ENCODE results near the gene SPTBN1. TPM values are rescaled to one million over a fixed set of nuclear protein-coding genes. Genes with fewer than 3 reads are reported as not detected.

SPTBN1 gene
- polyA plus RNA-seq, 4 donors, result 236 to 293 (median 257) TPM

DNA sequence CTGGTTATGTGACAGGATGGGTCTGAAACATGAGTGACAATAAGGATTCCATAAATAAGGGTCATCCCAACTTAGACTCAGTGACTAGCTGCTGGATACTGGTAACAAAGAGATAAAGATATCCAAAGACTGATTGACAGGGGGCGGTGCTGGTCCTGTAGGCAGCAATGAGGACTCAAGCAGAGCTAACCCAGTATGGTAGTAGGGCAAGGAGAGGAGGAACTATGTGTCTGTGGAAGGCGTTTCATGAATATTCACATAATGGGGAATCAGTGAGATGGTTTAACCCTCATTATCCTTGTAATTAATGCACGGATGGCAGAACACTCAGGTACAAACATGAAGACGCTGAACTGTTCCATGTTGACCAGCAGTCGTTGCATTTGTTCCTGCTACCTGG is 164.8 kb downstream of the SPTBN1 start:
- no peak for DNase-seq (ENCODE audit: low read depth in 4 of 4, low spot score in 3 of 4)

DNA sequence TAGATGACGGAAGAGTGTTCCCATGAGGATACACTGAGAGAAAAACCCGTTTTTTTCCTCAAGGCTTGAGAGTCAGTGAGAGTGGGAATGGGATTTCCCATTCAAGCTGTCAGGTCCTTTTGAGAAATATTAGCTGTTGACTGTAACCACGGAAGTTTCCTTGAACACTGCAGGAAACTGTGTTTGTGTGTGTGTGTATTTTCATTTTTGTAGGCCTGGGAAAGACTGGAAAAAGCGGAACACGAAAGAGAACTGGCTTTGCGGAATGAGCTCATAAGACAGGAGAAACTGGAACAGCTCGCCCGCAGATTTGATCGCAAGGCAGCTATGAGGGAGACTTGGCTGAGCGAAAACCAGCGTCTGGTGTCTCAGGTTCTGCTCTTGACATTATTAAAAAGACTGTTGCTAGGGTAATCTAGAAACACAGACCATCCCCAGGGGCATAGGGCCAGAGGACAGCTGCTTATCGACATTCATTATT is 168.5 kb downstream of the SPTBN1 start:
- DNase-seq (ENCODE audit: low read depth in 4 of 4, low spot score in 3 of 4), result peak in 2 of 4 donors; percentile 74 to 77

DNA sequence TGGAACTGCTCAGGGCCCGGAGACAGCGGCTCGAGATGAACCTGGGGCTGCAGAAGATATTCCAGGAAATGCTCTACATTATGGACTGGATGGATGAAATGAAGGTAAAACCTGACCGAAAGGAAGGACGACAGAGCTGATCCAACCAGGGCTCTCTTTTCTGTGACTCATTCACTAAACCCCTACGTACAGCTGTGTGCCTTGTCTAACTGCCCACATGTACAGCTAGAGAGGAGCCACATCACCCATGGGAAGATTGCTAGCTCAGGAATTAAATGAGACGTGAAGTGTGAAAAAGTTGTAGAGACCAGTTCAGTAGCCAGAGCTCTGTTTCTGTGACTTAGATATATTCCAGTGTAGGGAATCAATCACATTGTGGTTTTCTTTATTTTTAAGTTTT is 170.0 kb downstream of the SPTBN1 start:
- no peak for DNase-seq (ENCODE audit: low read depth in 4 of 4, low spot score in 3 of 4)

DNA sequence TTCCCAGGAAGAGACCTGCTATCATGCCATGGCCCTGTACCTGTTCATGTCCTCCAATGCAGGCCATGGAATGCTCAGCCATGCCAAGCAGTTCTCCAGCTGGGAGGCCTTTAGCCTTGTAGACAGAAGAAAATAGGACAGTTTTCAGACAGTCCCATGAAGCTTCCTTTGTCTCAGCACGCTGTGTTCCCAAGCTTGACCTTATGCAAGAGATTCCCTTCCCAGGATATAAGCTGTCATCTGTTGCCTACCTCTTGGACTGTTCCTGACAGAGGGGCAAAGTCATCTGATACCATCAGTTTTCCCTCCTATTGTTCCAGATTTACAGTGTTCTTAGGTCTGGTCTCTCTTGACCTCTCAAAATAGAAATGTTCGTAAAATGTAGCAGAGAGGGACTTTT is 170.8 kb downstream of the SPTBN1 start:
- no peak for DNase-seq (ENCODE audit: low read depth in 4 of 4, low spot score in 3 of 4)

DNA sequence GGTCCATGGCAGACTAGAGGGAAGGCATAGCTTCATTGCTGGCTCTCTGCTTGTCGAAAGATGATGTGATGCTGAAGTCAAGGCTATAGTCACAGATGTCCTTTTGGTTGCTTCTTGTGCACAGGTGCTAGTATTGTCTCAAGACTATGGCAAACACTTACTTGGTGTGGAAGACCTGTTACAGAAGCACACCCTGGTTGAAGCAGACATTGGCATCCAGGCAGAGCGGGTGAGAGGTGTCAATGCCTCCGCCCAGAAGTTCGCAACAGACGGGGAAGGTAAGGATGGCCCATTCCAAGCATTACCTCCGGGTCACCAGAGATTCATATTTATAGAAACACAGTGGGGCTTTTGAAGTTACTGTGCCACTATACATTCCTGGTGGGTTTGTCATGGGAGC is 171.8 kb downstream of the SPTBN1 start:
- no peak for DNase-seq (ENCODE audit: low read depth in 4 of 4, low spot score in 3 of 4)

DNA sequence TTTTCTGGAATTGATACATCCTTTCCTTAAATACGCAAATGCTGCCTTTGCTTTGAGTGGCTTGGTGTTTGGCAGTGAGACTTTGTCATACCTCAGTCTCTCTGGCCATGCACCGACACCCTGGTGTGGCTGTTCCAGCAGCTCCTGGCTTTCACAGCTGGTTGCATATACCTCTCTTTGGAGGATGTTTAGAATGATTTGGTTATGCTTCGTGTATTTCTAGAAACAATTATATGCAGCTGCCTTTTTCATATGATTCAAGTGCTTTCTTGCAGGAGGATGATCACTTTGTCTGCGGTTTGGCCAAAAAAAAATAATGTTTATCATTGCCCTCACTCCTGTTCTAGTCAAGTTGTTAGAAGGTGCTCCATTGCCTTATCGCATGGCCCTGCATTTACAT is 172.3 kb downstream of the SPTBN1 start:
- DNase-seq (ENCODE audit: low read depth in 4 of 4, low spot score in 3 of 4), result no peak

DNA sequence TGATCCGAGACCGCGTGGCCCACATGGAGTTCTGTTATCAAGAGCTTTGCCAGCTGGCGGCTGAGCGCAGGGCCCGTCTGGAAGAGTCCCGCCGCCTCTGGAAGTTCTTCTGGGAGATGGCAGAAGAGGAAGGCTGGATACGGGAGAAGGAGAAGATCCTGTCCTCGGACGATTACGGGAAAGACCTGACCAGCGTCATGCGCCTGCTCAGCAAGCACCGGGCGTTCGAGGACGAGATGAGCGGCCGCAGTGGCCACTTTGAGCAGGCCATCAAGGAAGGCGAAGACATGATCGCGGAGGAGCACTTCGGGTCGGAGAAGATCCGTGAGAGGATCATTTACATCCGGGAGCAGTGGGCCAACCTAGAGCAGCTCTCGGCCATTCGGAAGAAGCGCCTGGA is 172.8 kb downstream of the SPTBN1 start:
- no peak for DNase-seq (ENCODE audit: low read depth in 4 of 4, low spot score in 3 of 4)

DNA sequence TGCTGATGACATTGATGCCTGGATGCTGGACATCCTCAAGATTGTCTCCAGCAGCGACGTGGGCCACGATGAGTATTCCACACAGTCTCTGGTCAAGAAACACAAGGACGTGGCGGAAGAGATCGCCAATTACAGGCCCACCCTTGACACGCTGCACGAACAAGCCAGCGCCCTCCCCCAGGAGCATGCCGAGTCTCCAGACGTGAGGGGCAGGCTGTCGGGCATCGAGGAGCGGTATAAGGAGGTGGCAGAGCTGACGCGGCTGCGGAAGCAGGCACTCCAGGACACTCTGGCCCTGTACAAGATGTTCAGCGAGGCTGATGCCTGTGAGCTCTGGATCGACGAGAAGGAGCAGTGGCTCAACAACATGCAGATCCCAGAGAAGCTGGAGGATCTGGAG is 173.3 kb downstream of the SPTBN1 start:
- DNase-seq (ENCODE audit: low read depth in 4 of 4, low spot score in 3 of 4), result no peak

DNA sequence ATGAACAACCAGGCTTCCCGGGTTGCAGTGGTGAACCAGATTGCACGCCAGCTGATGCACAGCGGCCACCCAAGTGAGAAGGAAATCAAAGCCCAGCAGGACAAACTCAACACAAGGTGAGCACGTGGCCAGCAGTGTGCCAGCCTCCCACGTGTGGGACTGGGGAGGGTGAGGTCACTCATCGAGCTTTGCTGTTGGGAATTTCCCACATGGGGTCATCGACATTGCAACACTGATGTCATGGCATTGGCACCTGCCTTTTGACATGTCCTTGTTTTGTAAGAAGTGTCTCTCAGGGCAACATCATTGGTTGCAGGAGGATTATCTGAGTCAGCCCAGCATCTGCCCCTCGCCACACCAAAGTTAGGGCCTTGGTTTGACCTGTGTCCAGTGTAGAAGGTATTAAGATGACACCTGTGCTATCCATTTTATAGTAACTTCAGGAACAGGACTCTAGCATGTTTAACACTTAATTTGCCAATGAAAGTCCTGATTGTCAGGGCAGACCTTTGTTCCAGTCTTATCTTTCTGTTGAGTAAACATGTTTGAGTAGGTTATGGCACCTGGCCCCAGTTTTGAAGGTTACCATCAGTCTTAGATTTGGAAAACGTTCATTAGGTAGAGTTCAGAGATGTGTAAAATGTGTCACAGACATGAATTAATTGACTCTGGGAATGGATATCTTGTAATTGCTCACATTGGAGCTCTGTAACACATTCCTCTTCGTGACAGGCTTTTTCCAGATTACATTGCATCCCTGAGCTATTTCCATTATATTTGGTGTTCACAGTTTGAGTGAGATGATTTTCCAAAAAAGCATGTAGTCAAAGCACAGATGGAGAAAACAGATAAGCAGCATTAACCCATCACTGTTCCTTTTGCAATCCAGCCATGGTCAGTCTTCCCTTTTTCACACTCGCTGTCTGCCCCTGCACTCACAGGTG is 174.1 kb downstream of the SPTBN1 start:
- DNase-seq (ENCODE audit: low read depth in 4 of 4, low spot score in 3 of 4), result no peak

DNA sequence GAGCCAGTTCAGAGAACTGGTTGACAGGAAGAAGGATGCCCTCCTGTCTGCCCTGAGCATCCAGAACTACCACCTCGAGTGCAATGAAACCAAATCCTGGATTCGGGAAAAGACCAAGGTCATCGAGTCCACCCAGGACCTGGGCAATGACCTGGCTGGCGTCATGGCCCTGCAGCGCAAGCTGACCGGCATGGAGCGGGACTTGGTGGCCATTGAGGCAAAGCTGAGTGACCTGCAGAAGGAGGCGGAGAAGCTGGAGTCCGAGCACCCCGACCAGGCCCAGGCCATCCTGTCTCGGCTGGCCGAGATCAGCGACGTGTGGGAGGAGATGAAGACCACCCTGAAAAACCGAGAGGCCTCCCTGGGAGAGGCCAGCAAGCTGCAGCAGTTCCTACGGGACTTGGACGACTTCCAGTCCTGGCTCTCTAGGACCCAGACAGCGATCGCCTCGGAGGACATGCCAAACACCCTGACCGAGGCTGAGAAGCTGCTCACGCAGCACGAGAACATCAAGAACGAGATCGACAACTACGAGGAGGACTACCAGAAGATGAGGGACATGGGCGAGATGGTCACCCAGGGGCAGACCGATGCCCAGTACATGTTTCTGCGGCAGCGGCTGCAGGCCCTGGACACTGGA is 174.9 kb downstream of the SPTBN1 start:
- no peak for DNase-seq (ENCODE audit: low read depth in 4 of 4, low spot score in 3 of 4)

DNA sequence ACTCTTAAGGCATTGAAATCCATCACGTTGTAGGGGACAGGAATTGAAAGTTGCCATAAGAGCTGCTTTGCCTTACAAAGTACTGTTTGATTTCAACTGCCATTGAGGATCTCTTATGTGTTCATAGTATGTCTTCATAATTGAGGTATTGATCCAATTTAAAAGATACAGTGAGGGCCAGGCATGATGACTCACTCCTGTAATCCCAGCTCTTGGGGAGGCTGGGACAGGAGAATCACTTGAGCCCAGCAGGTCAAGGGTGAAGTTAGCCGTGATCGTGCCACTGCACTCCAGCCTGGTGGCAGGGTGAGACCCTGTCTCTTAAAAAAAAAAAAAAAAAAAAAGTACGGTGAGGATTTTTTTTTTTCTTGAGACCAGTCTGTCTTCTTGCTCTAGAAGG is 175.6 kb downstream of the SPTBN1 start:
- DNase-seq (ENCODE audit: low read depth in 4 of 4, low spot score in 3 of 4), result no peak

DNA sequence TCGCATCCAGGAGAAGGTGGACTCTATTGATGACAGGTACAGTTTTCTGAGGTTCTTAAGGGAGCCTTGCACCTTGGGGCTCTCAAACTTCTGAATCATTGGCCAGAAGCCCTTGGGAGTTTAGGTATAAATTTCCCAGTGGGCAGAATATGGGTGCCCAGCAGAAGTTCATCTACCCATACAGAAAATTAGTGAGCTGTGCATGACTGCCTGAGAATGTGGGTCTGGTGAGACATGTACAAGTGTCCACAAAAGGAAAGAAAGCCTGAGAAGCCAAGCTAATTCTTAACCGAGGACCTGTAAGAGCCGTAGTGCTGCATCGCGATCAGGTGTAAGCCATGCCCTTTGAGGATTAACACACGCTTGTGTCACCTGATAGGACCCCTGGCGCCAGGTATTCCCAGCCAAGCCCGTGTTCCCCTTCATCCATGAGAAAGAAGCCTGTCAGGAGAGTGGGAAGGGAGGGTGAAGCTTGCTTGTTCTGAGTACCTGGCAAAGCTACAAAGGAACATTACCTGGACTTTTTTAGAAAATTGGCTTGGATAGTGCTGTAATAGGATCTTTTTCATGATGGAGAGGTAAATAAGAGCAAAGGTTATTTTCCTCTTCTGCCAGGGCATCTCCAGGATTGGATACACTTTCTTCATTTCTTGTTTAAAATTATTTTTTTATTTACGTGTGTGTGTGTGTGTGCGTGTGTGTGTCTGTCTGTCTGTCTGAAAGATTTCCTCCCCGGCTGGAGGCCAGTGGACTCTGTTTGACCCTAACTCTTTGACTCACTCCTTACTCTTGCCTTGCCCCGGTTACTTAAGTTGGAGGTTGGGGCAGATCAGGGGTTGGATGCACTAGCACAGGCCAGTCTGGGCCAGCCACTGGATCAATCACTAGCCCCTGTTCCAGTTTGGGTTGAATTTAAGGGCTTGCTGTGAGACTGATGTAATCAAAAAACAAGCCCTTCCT is 176.9 kb downstream of the SPTBN1 start:
- no peak for DNase-seq (ENCODE audit: low read depth in 4 of 4, low spot score in 3 of 4)

DNA sequence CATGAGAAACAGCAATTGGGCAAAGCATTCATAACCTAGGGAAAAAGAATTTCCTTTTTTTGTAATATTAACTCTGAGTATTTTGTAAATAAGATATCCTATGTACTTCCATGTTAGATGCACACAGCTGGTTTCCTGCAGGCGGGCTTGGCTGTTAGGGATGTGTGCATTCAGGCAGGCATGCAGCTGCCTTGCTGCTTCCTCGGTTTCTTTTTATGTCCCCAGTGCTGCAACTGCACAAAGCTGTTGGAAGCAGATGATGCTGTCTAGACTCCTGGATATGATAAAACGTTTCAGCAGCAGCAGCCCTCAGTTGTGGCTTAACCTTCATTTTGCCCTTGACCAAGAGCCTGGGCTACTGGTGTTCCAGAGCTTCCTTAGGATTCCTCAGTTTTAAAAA is 177.9 kb downstream of the SPTBN1 start:
- DNase-seq (ENCODE audit: low read depth in 4 of 4, low spot score in 3 of 4), result no peak

DNA sequence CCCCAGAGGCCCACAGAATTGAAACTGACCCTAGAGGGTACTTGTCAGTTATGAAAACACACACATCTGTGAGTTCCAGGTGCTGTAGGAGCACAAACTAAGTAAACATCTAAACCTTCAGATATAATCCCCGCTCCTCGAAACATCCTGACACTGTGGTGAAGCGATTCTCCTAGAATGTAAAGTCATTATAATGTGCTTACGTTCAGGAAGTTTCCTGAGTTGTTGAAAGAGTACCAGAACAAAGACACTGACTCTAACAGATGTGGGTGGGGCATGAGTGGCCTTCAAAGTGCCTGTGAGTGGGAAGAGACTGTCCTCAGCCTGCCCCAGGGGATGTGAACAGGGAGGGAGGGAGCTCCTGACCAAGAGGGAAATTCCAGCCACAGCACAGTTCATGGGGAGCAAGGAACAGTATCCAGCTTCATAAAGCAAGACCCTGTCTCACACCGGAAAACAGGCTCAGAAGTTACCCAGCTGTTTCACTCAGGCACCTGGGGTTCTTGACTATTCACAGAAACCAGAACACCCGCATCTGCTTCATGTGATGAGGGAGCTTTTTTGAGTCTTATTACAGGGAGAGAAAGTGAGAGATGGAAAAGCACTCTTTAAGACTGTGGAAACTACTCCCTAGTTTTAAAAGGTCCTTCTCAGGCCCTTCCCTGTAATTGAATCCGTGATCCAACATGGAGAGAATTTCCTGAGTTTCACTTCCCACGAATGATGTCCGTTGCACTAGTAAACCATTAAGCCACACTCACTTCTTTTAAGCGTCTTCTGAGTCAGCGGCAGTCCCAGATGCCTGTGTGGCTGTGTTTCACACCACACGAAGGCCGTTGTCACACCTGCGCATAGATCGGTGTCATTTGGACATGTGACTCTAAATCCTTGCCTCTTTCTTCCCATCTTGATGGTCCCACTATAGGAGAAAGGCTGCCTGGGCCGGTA is 178.7 kb downstream of the SPTBN1 start:
- DNase-seq (ENCODE audit: low read depth in 4 of 4, low spot score in 3 of 4), result no peak

DNA sequence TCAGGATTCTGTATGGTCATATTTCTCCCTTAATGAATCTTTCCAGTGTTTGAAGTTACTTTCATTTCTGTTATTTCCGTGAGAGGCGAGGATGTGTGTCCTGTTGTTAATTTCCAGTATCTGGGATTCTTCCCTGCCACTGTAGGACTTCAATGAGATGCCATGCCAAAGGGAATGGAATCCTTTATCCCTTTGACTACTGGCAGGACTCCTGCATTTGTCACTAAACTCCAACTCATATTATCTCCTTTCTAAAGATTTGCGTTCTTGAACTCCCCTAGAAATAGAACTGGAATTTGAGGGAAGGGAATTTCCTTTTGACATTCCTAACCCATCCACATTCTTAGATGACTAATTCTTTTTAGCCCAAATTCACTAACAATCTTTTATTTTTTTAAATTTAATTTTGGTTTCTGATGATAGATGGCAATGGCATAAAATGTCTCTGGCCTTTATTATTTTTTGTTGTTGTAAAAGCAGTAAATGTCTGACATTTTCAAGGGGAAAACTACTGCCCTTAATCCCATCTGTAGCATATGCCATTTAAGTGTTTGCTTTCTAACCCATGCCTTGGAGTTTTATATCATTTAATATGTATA is 179.5 kb downstream of the SPTBN1 start:
- DNase-seq (ENCODE audit: low read depth in 4 of 4, low spot score in 3 of 4), result no peak

DNA sequence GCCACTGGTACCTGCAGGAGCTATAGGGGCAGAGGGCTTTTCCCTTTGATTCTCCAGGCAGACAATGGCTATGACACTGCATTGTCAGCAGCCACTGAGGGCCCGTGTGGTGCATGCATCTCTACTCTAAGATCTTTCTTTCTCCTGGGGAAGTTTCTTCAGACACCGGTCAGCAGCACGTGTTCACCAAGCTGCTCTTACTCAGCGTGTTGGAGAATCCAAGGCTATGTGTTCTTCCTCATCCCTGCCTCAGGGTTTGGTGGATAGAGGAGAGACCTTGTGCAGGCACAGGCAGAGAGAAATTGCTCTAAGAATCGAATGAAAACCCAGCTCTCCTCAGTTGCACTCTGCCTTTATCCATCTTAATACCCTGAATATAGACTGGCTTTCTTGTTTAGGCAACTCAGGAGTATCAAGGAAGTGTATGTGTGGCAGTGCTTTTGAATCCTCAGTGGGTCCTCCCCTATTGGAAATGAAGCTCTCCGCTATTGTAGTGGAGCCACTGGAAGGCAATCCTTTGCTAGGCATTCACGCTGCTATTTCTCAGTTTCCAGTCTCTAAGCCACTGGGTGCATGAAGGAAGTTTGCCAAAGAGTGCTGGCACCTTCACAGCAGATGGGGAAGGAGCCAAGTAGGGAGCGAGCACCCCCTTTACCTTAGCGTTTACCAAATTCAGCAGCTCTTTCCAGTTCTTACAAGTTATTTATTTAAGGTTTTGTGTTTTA is 180.4 kb downstream of the SPTBN1 start:
- DNase-seq (ENCODE audit: low read depth in 4 of 4, low spot score in 3 of 4), result no peak

DNA sequence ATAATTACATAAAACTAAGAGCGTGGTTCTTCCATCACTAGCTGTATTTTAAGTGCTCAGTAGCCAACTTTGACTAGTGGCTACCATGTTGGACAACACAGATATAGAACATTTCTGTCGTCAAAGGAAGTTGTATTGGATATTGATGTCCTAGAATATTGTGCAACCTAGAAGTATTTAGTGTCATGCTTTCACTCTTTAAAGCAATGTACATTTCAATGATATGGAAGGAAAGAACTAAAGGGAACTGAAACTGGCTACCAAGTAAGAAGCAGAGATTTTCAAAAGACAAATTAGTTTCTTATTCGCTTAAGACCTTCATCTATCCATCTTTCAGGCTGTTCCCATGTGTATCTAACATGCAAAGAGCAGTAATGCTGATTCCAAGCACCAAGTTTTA is 182.0 kb downstream of the SPTBN1 start:
- no peak for DNase-seq (ENCODE audit: low read depth in 4 of 4, low spot score in 3 of 4)

DNA sequence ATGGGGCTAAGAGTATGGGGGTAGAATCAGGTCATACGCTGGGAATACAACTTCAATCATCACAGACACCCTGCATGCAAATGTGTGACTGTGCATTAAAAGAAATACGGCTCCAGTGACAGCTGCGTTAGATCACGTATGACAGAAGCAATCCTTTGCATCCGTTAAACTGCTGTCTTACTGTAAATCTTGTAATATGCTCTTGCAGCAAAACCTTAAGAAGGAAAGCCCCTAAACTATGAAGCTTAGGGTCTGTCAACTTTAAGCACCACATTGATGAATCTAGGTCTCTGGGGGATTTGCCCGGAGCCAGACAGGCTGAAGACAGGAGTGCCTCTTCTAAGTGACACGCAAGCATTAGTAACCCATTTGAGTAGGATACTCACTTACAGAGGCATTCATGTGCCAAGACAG is 182.7 kb downstream of the SPTBN1 start:
- no peak for DNase-seq (ENCODE audit: low read depth in 4 of 4, low spot score in 3 of 4)

DNA sequence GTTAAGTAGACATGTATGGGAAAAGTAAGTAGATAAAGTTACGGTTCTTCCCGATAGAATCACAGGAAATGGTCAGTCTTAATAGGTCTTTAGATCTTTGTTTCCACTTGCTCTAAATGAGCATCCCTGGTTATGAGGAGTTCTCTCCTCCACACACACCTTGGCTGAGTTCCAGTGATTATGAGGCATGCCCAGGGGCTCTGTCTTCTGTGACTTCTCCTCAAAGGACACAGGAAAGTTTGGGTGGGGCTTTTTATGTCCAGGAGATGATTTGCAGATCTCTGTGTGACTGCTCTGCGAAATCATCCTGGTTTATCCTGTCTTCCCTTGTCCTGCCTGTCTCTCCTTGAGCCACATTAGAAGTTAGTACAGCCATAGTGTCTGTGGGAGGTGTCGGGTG is 183.5 kb downstream of the SPTBN1 start:
- DNase-seq (ENCODE audit: low read depth in 4 of 4, low spot score in 3 of 4), result no peak

Measured in left renal pelvis (tissue), 4 donors.